ENCODE data around the gene OR5K2.

OR5K2 gene

DNA sequence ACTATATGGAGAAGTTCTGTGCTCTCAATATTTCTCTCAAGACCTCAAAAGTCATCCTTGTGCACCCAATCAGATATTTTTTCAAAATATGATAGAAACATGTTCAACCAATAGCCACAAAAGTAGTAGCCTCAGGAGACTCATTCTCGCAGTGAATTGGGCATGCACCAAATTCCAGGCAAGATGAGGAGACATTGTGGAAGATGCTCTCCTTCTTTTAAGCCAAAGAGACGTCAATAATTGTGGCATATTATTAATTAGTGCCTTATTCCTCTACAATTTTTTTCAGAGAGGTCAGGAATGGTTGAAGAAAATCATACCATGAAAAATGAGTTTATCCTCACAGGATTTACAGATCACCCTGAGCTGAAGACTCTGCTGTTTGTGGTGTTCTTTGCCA lies at the start of gene OR5K2:
Gene OR5K2, plus strand, starts transcription at position 301 of the 400 bp plus-strand sequence. Its CDS starts 0 bp downstream, at position 301.
- Histone ChIP-seq H3K9ac (no peak within 1 kb of the TSS), H3K27me3 (no peaks in the 10 kb centered on the region), H3K27ac (no peak within 1 kb of the TSS), H3K4me3 (no peak within 1 kb of the TSS), H3K4me1 (no peaks in the 10 kb centered on the region), H3K36me3 (no peaks in the 10 kb centered on the region), H3K4me2 (no peak within 1 kb of the TSS), H3K9me3 (no peaks in the 10 kb centered on the region), H4K20me1 (no peaks in the 10 kb centered on the region)
- TF ChIP-seq Cebpa-rat (IDR thresholded peaks at IDR 0.05) = no peak

DNA sequence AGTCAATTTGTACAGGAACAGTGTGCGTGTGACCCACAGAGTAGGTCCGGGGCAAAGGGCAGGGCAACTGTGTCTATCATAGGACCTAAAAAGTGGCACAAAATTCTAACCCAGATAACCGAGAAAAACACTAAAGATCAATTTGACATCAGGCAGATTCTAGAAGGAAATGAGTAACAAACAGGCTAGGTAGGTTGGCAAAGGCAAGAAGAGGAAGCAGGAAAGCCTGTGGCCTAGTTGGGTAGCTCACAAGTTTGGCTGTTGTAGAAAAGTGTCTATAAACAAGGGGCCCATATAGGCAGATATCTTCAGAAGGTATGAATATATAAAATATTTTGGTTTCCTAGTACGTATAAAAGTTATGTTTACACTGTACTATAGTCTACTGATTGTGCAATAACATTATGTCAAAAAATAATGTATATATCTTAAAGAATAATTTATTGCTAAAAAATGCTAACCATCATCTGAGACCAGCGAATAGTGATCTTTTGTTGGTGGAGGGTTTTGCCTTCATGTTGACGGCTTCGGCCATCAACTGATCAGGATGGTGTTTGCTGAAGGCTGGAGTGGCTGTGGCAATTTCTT lies 47.8 kb upstream of the OR5K2 start:
- Histone ChIP-seq H3K4me3 (no peak overlapping the region), H3K4me1 (no peaks in the 10 kb centered on the region), H3K9ac (no peak overlapping the region), H3K27ac (no peak overlapping the region), H4K20me1 (no peaks in the 10 kb centered on the region), H3K36me3 (no peaks in the 10 kb centered on the region), H3K27me3 (no peaks in the 10 kb centered on the region), H3K9me3 (no peaks in the 10 kb centered on the region), H3K4me2 (no peak overlapping the region)
- no peak; the same call in 1 of the 2 replicates for TF ChIP-seq Cebpa-rat (IDR thresholded peaks at IDR 0.05)

DNA sequence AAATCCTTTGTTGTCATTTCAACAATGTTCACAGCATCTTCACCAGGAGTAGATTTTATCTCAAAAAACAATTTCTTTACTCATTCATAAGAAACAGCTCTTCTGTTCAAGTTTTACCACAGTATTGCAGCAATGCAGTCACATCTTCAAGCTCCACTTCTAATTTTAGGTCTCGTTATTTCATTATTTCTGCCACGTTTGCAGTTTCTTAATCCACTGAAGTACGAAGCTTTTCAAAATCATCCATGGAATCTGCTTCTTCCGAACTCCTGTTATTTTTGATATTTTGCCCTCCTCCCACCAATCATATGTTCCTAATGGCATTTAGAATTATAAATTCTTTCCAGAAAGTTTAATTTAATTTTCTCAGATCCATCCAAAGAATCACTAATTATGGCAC lies 47.1 kb upstream of the OR5K2 start:
- Histone ChIP-seq H3K36me3 (no peaks in the 10 kb centered on the region), H4K20me1 (no peaks in the 10 kb centered on the region), H3K4me2 (no peak overlapping the region), H3K9ac (no peak overlapping the region), H3K4me3 (no peak overlapping the region), H3K4me1 (no peaks in the 10 kb centered on the region), H3K9me3 (no peaks in the 10 kb centered on the region), H3K27ac (no peak overlapping the region), H3K27me3 (no peaks in the 10 kb centered on the region)
- TF ChIP-seq Cebpa-rat (IDR thresholded peaks at IDR 0.05) = no peak

DNA sequence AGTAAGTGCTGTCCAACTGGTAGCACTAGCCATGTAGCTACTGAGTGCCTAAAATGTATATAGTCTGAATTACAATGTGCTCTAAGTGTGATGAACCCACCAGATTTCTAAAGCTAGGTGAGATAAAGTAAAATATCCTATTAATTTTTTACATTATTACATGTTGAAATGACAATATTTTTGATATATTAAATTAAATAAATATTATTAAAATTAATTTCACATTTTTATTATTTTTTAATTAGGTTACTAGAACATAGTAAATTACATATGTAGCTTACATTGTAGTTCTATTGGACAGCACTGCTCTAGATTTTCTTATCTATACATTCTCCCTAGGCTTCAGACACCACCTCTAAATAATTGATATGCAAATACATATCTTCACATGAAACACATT lies 43.7 kb upstream of the OR5K2 start:
- no peaks in the 10 kb centered on the region for H3K9me3 ChIP-seq
- no peak overlapping the region for H3K4me2 ChIP-seq
- no peaks in the 10 kb centered on the region for H3K4me1 ChIP-seq
- H3K4me3 ChIP-seq = no peak overlapping the region
- H3K36me3 ChIP-seq = no peaks in the 10 kb centered on the region
- H3K27me3 ChIP-seq = no peaks in the 10 kb centered on the region
- no peaks in the 10 kb centered on the region for H4K20me1 ChIP-seq
- H3K9ac ChIP-seq = no peak overlapping the region
- no peak for TF ChIP-seq Cebpa-rat (IDR thresholded peaks at IDR 0.05)
- no peak overlapping the region for H3K27ac ChIP-seq

DNA sequence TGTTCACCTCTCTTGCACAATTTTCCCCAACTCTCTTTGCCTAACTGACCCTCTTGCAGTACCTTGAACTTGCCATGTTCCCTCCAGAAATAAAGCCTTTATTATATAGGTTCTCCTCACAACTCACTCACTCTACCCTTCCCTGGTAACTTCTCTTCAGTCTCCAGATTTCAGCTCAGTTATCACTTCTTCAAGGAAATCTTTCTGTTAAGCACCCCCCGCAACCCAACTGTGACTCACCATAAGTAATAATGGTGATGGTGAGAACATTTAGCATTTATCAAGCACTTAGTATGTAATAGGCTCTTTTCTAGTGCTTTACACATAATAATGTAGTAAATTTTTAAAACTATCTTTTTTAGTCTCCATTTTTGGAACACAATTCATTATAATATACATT lies 42.6 kb upstream of the OR5K2 start:
- no peak for TF ChIP-seq Cebpa-rat (IDR thresholded peaks at IDR 0.05)
- H3K27ac ChIP-seq = no peak overlapping the region
- H3K36me3 ChIP-seq = no peaks in the 10 kb centered on the region
- no peaks in the 10 kb centered on the region for H3K4me1 ChIP-seq
- no peak overlapping the region for H3K4me3 ChIP-seq
- no peak overlapping the region for H3K9ac ChIP-seq
- H3K9me3 ChIP-seq = no peaks in the 10 kb centered on the region
- H4K20me1 ChIP-seq = no peaks in the 10 kb centered on the region
- no peak overlapping the region for H3K4me2 ChIP-seq
- no peaks in the 10 kb centered on the region for H3K27me3 ChIP-seq

DNA sequence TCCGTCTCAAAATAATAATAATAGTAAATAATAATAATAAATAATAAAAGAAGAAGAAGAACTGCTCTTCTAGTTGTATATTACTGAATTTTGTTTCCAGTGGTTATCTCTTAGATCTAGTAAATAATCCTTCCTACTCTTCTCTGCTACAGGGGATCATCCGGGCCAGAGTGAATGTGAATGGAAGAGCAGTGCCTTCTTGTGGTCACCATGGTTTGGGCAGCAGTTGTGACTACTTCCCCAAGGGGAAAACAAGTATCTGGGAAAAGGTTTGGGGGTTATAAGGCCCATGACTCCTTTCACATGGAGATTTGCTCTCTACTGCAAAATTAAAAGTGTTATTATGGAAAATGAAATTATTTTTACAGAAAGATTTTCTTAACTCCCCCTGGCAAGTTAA lies 39.9 kb upstream of the OR5K2 start:
- Histone ChIP-seq H3K4me1 (no peaks in the 10 kb centered on the region), H3K4me2 (no peak overlapping the region), H3K27me3 (no peaks in the 10 kb centered on the region), H3K4me3 (no peak overlapping the region), H3K27ac (no peak overlapping the region), H3K9me3 (no peaks in the 10 kb centered on the region), H4K20me1 (no peaks in the 10 kb centered on the region), H3K36me3 (no peaks in the 10 kb centered on the region), H3K9ac (no peak overlapping the region)
- no peak for TF ChIP-seq Cebpa-rat (IDR thresholded peaks at IDR 0.05)

DNA sequence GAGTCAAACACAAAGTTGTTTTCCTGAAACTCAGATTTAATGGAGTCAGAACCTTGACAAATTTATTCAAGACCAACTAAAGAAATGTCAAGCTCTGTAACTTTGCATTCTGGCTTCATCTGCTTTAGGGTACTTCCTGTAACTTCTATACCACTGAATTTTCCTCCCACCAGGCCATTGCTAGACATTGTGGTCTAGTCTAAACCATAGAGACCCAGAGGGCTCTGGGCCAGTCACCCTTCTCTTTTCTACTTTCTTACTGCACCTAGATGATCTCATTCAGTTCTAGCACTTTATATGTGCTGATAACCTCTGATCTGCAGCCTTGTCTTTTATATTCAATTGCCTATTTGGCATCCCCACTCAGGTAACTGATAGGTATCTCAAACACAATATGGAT lies 37.3 kb upstream of the OR5K2 start:
- H3K4me1 ChIP-seq = no peaks in the 10 kb centered on the region
- H3K4me3 ChIP-seq = no peak overlapping the region
- no peak overlapping the region for H3K4me2 ChIP-seq
- no peaks in the 10 kb centered on the region for H3K27me3 ChIP-seq
- H3K27ac ChIP-seq = no peak overlapping the region
- H3K36me3 ChIP-seq = no peaks in the 10 kb centered on the region
- TF ChIP-seq Cebpa-rat (IDR thresholded peaks at IDR 0.05) = no peak
- H3K9ac ChIP-seq = no peak overlapping the region
- no peaks in the 10 kb centered on the region for H4K20me1 ChIP-seq
- H3K9me3 ChIP-seq = no peaks in the 10 kb centered on the region

DNA sequence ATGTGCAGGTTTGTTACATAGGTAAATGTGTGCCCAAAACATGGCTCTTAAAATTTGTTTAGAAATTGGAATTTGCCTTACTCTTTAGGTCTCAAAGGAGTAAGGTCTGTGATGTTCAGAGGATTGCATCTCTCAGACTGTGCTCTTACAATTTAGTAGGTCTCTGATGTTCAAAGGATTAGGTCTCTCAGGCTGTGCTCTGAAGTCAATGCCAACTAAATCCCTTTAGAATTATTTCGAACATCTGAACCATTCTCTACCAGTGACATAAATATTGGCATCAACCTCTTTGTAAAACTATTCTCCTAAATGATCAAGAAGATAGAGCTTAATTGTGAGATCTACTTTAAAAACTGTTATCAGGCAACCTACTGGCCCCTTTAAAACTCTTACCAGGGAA lies 34.6 kb upstream of the OR5K2 start, which contains the start of gene OR5K1:
Gene OR5K1, plus strand, starts transcription at position 301 of the 400 bp plus-strand sequence. CDS start 6,376 bp downstream, outside the sequence.
- Histone ChIP-seq H3K36me3 (no peaks in the 10 kb centered on the region), H3K9me3 (no peaks in the 10 kb centered on the region), H3K9ac (no peak within 1 kb of the TSS), H3K4me3 (no peak within 1 kb of the TSS), H3K27ac (no peak within 1 kb of the TSS), H3K4me2 (no peak within 1 kb of the TSS), H3K27me3 (no peaks in the 10 kb centered on the region), H3K4me1 (no peaks in the 10 kb centered on the region), H4K20me1 (no peaks in the 10 kb centered on the region)
- TF ChIP-seq Cebpa-rat (IDR thresholded peaks at IDR 0.05) = no peak

DNA sequence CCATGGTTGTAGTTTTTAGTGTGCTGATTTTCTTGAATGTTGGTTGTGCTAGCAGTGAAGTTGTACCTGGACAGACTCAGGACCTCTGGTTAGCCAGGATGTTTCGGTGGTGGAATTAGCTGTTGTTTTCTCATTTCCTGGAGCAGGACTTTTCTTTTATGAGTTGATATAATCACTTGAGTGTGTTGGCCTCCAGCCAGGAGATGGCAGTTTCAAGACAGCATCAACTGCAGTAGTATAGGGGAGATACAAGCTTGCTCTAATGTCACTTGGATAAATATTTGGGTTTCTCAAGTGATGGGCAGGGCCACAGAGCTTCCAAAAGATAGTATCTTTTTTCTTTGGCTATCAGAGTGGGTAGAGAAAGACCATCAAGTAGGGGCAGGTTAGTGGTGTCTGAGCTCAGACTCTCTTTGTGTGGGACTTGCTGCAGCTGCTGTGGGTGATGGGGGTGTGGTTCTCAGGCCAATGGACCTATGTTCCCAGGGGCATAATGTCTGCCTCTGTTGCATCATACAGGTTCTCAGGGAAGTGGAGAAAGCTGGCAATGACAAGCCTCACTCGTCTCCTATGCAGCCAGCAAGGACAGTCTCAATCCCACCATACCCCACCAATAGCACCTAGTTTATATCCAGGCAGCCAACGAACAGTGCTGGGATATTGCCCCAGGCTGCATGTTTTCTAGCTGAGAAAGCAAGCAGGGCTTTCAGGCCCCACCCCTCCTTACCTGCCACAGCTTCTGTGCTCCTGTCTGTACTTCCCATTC lies 14.6 kb upstream of the OR5K2 start:
- no peaks in the 10 kb centered on the region for H3K36me3 ChIP-seq
- H4K20me1 ChIP-seq = no peaks in the 10 kb centered on the region
- H3K4me1 ChIP-seq = no peaks in the 10 kb centered on the region
- TF ChIP-seq Cebpa-rat (IDR thresholded peaks at IDR 0.05) = no peak
- H3K4me2 ChIP-seq = no peak overlapping the region
- H3K9me3 ChIP-seq = 0 out of 2 replicates have a peak, but pooled peaks cover 8% of the 10 kb centered on the region
- no peak overlapping the region for H3K4me3 ChIP-seq
- H3K27ac ChIP-seq = no peak overlapping the region
- no peaks in the 10 kb centered on the region for H3K27me3 ChIP-seq
- no peak overlapping the region for H3K9ac ChIP-seq

DNA sequence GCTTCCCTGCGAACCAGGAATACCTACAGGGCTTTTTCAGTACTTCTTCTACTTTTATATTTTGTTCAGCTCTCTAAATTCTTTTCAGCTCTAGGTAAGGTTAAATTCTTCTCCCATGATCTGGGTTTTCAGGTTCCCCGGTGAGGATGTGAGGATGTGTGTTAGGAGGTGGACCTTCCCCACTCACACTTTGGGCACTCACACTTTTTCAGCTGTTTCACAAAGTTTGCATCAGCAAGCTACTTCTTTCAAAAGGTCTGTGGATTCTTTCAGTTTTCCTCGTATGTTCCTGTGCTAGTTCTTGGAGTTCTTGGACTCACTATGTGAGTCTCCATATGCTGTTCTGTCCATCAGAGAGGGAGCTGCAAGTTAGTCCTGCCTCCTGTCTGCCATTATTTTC lies 13.9 kb upstream of the OR5K2 start:
- H3K9me3 ChIP-seq = 0 out of 2 replicates have a peak, but pooled peaks cover 8% of the 10 kb centered on the region
- H4K20me1 ChIP-seq = no peaks in the 10 kb centered on the region
- TF ChIP-seq Cebpa-rat (IDR thresholded peaks at IDR 0.05) = no peak

More for the DNA sequence above, 13.9 kb upstream of the OR5K2 start:
- H3K4me3 ChIP-seq = no peak overlapping the region
- H3K36me3 ChIP-seq = no peaks in the 10 kb centered on the region
- no peak overlapping the region for H3K9ac ChIP-seq
- H3K4me2 ChIP-seq = no peak overlapping the region
- no peak overlapping the region for H3K27ac ChIP-seq
- no peaks in the 10 kb centered on the region for H3K4me1 ChIP-seq
- no peaks in the 10 kb centered on the region for H3K27me3 ChIP-seq

Data from BLaER1 (cell line).